Ishikawa (cell line): ENCODE measurements around the gene DNAL1.

ENCODE experiments used
- CEBPB ChIP-seq: IDR thresholded peaks from 2 replicates; pipeline ENCODE4 v1.6.1; 2012
- EGR1 ChIP-seq: IDR thresholded peaks from 2 replicates; pipeline ENCODE4 v1.6.1; 2012
- EP300 ChIP-seq: IDR thresholded peaks from 2 replicates; pipeline ENCODE4 v1.6.1; 2012; ENCODE audit warnings: borderline replicate concordance
- FOXM1 ChIP-seq: IDR thresholded peaks from 2 replicates; pipeline ENCODE4 v1.6.1; 2012; ENCODE audit warnings: low read depth, borderline replicate concordance
- NFIC ChIP-seq: IDR thresholded peaks from 2 replicates; pipeline ENCODE4 v1.6.1; 2012
- RAD21 ChIP-seq: IDR thresholded peaks from 2 replicates; pipeline ENCODE4 v1.6.1; 2012; ENCODE audit warnings: low read depth
- REST ChIP-seq: IDR thresholded peaks from 2 replicates; pipeline ENCODE4 v1.6.1; 2012; ENCODE audit warnings: low read depth, mild to moderate bottlenecking
- YY1 ChIP-seq: IDR thresholded peaks from 2 replicates; pipeline ENCODE4 v1.6.1; 2012; ENCODE audit warnings: low read depth

- TF ChIP-seq REST = no peak
- TF ChIP-seq RAD21 = no peak
- TF ChIP-seq YY1 = no peak
- TF ChIP-seq EGR1 = no peak
- no peak for TF ChIP-seq CEBPB
- no peak for TF ChIP-seq NFIC
- TF ChIP-seq EP300 = no peak
- TF ChIP-seq FOXM1 = no peak
These were observed 74.6 kb downstream of the DNAL1 start for GRCh38 chr14:73719361-73719760.
